Thyroid gland (tissue), 4 donors: ENCODE data around the gene ALKBH5. TPM values are rescaled to one million over a fixed set of nuclear protein-coding genes. Genes with fewer than 3 reads are reported as not detected.

ENCODE experiments used
- DNase-seq, 2 donors: peaks; one replicate each; pipeline ENCODE4 v3.0.0-alpha.2; 2019
- H3K27ac ChIP-seq, 3 donors: fragments of 200-600 bp; sonication (generic); 1 replicate in 2 of 3; 2 replicates in 1 of 3; pipeline ENCODE4 v1.5.1; 2016 to 2019; ENCODE audit warnings: mild to moderate bottlenecking in 1 of 3, moderate library complexity in 1 of 3
- H3K27me3 ChIP-seq: fragments of 200-600 bp; sonication (generic); one replicate; pipeline ENCODE4 v1.5.1; 2019
- H3K36me3 ChIP-seq, 2 donors: fragments of 200-600 bp; sonication (generic); one replicate each; pipeline ENCODE4 v1.5.1; 2016 to 2019
- H3K4me1 ChIP-seq, 2 donors: fragments of 200-600 bp; sonication (generic); one replicate each; pipeline ENCODE4 v1.5.1; 2017 to 2019
- H3K4me3 ChIP-seq, 3 donors: fragments of 200-600 bp; sonication (generic); replicated peaks in 1 of 3; 1 replicate in 2 of 3; 2 replicates in 1 of 3; pipeline ENCODE4 v1.5.1; 2016; ENCODE audit warnings: mild to moderate bottlenecking in 1 of 3
- H3K9me3 ChIP-seq: fragments of 200-600 bp; sonication (generic); one replicate; pipeline ENCODE4 v1.5.1; 2017
- POLR2A ChIP-seq, 2 donors: fragments of 450-650 bp; IDR thresholded peaks; one replicate each; pipeline ENCODE4 v1.6.1; 2017; ENCODE audit warnings: antibody characterized with exemption in 2 of 2, mild to moderate bottlenecking in 2 of 2, moderate library complexity in 1 of 2
- WGBS, 2 donors: methylation state at CpG; one replicate each; pipeline ENCODE4 v1.1.5; 2017; 5-methylcytosine and 5-hydroxymethylcytosine counted together
- intact Hi-C: fragments of 100-400 bp; cut with DNase I; formaldehyde crosslinking; loops from one replicate; pipeline ENCODE4 v1.15.1; 2023
- total RNA-seq, 4 donors: library from RNA; depleted of rRNA; stranded (reverse); fragments of >200 nt; gene quantifications; one replicate each; pipeline ENCODE4 v1.2.3, GENCODE V29; 2016
- TF ChIP-seq, protein P1 (sequence below), 6 experiments: fragments of 200-600 bp in 3 of 6; fragments of 450-650 bp in 3 of 6; sonication (generic) in 3 of 6; IDR thresholded peaks; one replicate each; pipeline ENCODE4 v1.5.1; 2016 to 2019; ENCODE audit warnings: antibody characterized with exemption in 6 of 6, mild to moderate bottlenecking in 2 of 6, inconsistent platforms in 1 of 6, moderate library complexity in 1 of 6

ALKBH5 gene
- total RNA-seq, 4 donors from 2014 or later: 123 to 169 (median 159) TPM

DNA sequence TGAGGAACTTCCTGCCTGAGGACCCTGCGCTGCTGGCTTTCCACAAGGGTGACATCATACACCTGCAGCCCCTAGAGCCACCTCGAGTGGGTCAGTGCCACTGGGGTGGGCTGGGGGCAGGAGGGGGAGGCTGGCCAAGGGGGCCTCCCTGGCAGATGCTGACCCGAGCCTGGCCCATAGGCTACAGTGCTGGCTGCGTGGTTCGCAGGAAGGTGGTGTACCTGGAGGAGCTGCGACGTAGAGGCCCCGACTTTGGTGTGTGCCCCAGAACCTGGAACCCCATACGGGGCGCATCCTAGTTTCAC, 26.7 kb upstream of the ALKBH5 start:
- TF ChIP-seq, protein P1, sequence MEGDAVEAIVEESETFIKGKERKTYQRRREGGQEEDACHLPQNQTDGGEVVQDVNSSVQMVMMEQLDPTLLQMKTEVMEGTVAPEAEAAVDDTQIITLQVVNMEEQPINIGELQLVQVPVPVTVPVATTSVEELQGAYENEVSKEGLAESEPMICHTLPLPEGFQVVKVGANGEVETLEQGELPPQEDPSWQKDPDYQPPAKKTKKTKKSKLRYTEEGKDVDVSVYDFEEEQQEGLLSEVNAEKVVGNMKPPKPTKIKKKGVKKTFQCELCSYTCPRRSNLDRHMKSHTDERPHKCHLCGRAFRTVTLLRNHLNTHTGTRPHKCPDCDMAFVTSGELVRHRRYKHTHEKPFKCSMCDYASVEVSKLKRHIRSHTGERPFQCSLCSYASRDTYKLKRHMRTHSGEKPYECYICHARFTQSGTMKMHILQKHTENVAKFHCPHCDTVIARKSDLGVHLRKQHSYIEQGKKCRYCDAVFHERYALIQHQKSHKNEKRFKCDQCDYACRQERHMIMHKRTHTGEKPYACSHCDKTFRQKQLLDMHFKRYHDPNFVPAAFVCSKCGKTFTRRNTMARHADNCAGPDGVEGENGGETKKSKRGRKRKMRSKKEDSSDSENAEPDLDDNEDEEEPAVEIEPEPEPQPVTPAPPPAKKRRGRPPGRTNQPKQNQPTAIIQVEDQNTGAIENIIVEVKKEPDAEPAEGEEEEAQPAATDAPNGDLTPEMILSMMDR (IDR thresholded peaks at IDR 0.05): no peak
- TF ChIP-seq POLR2A (IDR thresholded peaks at IDR 0.05): no peak
- Histone ChIP-seq H3K9me3 (no peaks in the 10 kb centered on the region), H3K4me1 (peaks cover 8 to 24% of the 10 kb centered on the region in 2 donors), H3K36me3 (no peaks in the 10 kb centered on the region), H3K27me3 (no peaks in the 10 kb centered on the region), H3K27ac (no peak overlapping the region), H3K4me3 (no peak overlapping the region)
- DNase-seq: no peak
- intact Hi-C loops: no loop called here
- 100% methylated on average over 1 to 6 of the region's 10 CpGs for WGBS, 2 donors

DNA sequence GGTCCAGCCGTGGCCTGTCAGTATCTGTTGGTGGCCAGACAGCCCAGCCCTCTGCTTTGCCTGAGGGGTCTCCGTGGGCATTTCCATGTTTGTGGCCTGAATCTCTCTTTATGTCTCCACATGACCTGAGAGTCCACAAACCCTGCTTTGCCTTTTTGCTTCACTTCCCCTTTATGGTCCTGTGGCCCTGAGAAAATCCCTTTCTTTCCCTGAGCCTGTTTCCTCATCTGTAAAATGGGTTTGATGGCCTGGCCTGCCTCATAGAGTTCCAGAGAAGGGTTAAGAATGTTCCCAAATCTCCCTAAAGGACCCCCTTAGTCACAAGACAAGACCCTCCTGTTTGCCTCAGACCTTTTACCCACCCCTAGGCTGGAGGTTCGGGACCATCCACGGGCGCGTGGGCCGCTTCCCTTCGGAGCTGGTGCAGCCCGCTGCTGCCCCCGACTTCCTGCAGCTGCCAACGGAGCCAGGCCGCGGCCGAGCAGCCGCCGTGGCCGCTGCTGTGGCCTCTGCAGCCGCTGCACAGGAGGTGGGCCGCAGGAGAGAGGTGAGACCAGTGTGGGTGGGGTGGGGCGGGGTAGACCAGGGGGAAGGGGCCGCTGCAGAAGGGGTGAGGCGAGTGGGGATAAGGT, 26.2 kb upstream of the ALKBH5 start:
- WGBS, 2 donors: 70 to 75% methylated on average over 14 to 22 of the region's 22 CpGs
- Histone ChIP-seq H3K27ac (peak overlapping the region in 2 of 3 donors; percentile 7 to 43), H3K9me3 (no peaks in the 10 kb centered on the region), H3K27me3 (no peaks in the 10 kb centered on the region), H3K4me3 (peak overlapping the region in 1 of 3 donors; percentile 34), H3K4me1 (peaks cover 8 to 24% of the 10 kb centered on the region in 2 donors), H3K36me3 (no peaks in the 10 kb centered on the region)
- no peak for DNase-seq
- intact Hi-C loops: no loop called here
- TF ChIP-seq, protein P1 (IDR thresholded peaks at IDR 0.05): no peak
- no peak for TF ChIP-seq POLR2A (IDR thresholded peaks at IDR 0.05)

- TF ChIP-seq, protein P1 (IDR thresholded peaks at IDR 0.05): no peak
- peak in 1 of 2 donors; percentile 11 for TF ChIP-seq POLR2A (IDR thresholded peaks at IDR 0.05)
- no peaks in the 10 kb centered on the region for H3K27me3 ChIP-seq
- peak overlapping the region in 2 of 3 donors; percentile 7 to 43 for H3K27ac ChIP-seq
- no peaks in the 10 kb centered on the region for H3K36me3 ChIP-seq
- DNase-seq: peak; percentile 96 to 97
- peak overlapping the region in 2 of 3 donors; percentile 4 to 34 for H3K4me3 ChIP-seq
- H3K4me1 ChIP-seq: peaks cover 7 to 23% of the 10 kb centered on the region in 2 donors
- intact Hi-C loops: no loop called here
- H3K9me3 ChIP-seq: no peaks in the 10 kb centered on the region
- WGBS, 2 donors: 5 to 7% methylated on average over 21 to 23 of the region's 26 CpGs
Observed at GRCh38 chr17:18158022-18158600, 25.5 kb upstream of the ALKBH5 start.

DNA sequence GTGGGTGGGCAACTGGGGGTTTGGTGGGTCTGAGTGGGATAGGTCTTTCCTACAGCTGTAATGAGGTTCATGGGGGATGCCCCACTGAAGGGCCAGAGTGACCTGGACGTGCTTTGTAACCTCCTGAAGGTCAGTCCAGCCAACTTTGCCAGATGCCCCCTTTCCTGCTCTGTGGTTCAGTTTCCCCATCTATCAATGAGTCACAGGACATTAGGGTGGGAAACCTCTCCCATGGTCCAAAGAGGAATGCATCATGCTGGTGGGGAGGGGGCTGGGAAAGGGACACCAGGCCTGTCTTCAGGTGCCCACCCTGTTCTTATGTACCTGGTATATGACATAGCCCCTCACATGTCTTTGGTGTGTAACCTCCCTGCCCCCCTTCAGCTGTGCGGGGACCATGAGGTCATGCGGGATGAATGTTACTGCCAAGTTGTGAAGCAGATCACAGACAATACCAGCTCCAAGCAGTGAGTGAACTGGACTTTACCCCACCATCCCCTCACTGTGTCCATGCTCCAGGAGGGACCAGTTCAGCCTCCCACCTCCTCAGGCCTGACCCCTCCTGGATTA, 24.0 kb upstream of the ALKBH5 start:
- Histone ChIP-seq H3K4me3 (no peak overlapping the region), H3K4me1 (peaks cover 4 to 13% of the 10 kb centered on the region in 2 donors), H3K27me3 (no peaks in the 10 kb centered on the region), H3K27ac (no peak overlapping the region), H3K36me3 (no peaks in the 10 kb centered on the region), H3K9me3 (no peaks in the 10 kb centered on the region)
- DNase-seq: no peak
- WGBS, 2 donors: 74 to 84% methylated on average over 3 of the region's 3 CpGs
- intact Hi-C loops: no loop called here
- no peak for TF ChIP-seq POLR2A (IDR thresholded peaks at IDR 0.05)
- TF ChIP-seq, protein P1 (IDR thresholded peaks at IDR 0.05): no peak
